Measurements from ENCODE around the gene PRSS2.

DNA sequence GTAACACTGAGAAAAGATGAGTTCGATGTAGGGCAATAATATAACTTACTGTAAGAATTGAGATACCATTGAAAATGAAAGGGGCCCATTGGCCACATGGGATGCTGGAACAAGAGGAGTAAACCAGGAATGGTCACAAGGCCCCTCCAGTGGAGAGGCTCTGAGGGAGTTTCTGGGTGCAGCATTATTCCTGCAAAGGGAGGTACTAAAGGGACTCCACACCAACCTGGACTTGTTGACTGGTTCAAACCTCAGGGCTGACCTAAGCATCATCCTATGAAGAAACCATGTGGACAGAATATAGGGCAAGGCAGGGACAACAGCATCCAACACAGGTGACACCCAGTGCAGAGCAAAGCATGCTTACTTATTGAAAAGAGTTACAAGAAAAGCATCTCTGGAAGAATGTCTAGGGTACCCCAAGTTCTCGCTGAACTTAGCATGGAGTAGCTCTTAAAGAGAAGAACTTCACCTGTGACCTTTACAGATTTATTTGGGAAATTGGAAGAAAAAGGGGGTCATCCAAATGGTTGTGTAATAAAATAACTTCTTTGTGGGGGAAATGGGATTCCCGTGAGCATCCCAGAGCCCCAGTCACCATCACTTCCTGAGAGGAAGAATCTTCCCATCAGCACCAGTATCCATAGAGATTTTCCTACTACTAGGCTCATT, 34.7 kb downstream of the PRSS2 start:
- TF ChIP-seq, protein P1, sequence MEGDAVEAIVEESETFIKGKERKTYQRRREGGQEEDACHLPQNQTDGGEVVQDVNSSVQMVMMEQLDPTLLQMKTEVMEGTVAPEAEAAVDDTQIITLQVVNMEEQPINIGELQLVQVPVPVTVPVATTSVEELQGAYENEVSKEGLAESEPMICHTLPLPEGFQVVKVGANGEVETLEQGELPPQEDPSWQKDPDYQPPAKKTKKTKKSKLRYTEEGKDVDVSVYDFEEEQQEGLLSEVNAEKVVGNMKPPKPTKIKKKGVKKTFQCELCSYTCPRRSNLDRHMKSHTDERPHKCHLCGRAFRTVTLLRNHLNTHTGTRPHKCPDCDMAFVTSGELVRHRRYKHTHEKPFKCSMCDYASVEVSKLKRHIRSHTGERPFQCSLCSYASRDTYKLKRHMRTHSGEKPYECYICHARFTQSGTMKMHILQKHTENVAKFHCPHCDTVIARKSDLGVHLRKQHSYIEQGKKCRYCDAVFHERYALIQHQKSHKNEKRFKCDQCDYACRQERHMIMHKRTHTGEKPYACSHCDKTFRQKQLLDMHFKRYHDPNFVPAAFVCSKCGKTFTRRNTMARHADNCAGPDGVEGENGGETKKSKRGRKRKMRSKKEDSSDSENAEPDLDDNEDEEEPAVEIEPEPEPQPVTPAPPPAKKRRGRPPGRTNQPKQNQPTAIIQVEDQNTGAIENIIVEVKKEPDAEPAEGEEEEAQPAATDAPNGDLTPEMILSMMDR (IDR thresholded peaks at IDR 0.05): no peak
- TF ChIP-seq POLR2A (IDR thresholded peaks at IDR 0.05) (no peak), POLR2AphosphoS5 (IDR thresholded peaks at IDR 0.05) (no peak)
